Activated effector memory CD4-positive, alpha-beta T cell treated with anti-CD3 and anti-CD28 coated beads, Interleukin-2, amount 50 U/mL, for 16 hours (primary cell): ENCODE measurements around the gene ARHGAP12.

ENCODE experiments used
- DNase-seq: peaks from one replicate; pipeline ENCODE4 v3.0.0-alpha.2; 2020

The ARHGAP12 gene

DNA sequence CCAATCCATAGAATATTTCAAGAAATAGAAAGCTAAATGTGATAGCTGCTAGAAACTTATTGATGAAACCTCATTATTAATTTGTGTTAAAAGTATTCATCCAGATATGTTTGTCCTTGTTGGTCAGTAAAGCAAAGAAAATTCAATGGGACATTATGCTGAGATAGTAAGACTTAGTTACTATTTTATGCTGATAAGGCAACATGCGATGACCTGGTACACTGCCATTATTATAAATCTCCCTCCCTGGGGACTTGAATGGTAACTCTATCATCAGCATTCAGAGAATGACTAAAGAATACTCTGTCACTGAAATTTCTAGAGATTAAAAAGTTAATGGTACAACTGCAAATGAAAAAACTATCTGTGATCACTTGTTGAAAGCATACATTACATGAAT is 54.9 kb downstream of the ARHGAP12 start:
- no peak for DNase-seq

DNA sequence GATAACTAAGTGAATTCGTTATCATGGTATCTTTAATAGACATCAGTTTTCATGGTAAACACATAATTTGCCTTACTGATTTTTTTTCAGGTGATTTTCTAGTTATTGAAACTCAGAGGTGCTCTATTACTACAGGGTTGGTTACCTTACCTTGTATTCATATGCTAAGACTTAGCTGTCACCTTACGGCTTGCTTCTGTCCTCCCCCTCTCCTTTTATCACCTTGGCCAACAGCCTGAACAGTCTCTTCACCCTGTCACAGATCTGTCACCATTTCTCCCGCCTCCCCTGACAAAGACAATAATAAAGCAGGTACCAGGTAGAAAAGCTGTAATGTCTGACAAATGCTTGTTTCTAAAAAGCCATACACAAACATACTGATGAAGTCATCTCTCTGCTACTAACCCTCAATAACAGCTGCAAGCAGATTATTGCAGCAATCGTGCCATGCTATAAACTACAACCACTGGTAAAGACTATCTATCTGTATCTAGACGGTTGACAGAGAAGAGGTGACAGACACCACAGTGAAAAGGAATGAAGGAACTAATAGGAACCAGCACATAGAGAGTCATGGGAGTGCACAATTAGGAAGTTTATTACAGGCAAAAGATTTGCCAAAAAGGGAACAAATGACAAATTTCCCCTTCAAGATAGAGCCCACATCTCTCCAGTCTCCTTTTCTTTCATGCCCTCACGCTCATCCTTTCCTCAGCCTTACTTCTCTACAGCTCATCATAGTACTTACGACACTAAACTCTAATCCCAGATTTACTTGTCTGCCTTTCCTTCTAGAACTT is 57.2 kb downstream of the ARHGAP12 start:
- DNase-seq = no peak

DNA sequence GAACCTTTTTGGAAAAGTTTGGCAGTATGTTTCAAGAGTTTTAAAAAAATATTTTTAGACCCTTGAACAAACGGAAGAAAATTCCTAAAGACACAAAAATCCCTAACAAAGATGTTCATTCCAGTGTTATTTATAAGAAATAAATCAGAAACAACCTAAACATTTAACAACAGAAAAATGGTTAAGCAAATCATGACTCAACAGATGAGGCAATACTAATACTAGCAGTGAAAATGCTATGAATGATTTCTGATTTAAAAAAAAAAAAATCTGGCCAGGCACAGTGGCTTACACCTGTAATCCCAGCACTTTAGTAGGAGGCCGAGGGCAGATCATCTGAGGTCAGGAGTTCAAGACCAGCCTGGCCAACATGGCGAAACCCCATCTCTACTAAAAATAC is 61.0 kb downstream of the ARHGAP12 start:
- no peak for DNase-seq

DNA sequence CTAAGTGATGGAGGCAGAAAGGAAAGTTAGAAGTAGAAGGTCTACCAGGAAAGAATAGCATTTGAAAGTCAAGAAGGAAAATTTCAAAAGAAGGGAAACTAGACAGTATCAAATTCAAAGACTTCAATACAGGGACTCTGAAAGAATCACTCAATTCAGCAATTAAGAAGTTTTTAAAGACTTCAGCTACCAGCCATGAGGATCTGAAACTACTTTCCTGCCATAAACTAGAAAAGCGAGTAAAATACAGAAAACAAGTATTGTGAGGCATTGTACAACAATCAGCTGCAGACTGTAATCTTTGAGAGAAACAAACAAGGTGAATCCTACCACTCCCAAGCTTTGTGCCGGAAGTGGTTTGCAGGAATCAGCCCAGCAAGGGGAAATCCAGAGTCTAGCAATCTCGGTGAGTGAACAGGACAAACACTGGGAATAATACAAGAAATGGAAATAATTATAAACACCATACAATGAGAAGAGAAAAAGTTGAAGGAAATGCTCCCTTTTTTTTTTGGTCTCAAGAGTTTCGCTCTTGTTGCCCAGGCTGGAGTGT is 62.4 kb downstream of the ARHGAP12 start:
- no peak for DNase-seq

DNA sequence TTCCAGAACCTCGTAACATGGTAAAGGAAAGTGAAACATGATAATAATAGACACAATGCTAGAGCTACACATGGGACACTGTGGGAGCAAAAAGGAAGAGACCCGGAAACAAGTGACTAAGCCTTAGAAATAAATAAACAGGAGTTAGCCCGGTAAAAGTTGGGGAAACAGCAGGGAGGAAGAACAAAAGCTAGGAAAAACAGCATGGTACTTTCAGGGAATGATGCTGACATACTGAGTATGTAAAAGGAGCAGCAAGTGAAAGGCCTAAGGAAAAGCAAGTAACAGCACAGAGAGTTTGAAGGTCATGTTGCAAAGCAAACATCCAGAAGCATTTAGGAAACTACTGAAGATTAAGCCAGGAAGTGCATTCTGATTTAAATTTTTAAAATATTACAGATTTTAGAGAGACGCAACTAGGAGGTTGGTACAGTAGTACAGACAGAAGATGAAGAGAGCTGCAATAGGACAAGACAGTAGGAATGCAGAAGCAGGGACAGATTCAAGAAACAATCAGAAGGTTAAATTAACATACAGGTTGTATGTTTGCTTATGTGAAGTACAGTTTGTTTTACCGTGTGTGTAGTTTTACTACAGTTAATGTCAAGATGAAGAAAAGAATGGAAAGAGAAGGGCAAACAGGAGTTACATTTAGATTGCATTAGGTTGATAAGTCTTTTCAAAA is 63.7 kb downstream of the ARHGAP12 start:
- no peak for DNase-seq

DNA sequence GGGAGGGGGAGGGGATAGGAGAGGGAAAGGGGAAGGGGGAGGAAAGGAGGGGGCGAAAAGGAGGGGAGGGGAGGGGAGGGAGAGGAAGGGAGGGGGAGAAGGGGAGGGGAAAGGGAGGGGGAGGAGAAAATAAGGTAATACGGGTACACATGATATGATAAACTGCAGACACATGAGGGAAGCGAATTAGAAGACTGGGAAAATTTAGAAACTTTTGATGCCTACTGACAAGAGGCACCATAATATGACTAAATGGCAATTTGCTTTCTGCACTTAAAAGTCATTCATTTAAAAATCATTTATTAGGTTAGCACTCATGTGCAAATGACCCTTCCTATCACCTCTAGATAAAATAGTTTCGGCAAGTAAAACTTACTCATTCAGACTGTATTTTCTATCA is 73.6 kb downstream of the ARHGAP12 start:
- no peak for DNase-seq

DNA sequence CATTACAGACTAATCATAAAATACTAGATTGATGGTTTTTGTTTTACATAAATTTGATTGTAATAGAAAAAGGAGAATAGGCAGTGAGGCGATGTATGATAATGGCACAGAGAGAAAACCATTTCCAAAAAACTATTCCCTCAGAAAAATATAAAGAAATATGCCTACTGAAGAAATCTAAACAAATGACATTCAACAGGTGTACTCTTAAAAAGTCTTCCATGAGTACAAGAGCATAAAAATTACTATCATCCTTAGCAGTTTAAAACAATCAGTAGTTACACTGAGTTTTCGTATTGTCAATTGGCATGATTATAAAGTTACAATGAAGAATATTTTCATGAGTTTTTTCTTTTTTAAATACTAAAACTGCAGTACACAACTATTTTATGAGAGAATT is 75.0 kb downstream of the ARHGAP12 start:
- no peak for DNase-seq

DNA sequence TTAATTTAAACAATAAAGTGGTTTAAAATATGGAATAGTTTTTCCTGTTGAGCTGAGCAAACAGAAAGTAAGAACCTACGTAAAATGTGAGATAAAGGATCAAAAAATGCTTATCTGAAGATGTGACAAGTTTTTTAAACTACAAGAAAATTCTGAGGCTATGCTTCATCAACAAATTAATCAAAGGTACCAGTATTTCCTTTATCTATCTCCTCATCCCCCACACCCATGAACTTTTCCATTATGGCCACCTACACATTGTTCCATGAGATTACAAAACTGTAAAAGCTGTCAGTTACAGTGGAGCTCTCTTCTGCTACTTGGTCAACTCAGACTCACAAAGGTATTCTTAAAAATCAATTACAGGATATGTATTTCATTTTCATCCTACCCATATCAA is 77.4 kb downstream of the ARHGAP12 start:
- DNase-seq = no peak

DNA sequence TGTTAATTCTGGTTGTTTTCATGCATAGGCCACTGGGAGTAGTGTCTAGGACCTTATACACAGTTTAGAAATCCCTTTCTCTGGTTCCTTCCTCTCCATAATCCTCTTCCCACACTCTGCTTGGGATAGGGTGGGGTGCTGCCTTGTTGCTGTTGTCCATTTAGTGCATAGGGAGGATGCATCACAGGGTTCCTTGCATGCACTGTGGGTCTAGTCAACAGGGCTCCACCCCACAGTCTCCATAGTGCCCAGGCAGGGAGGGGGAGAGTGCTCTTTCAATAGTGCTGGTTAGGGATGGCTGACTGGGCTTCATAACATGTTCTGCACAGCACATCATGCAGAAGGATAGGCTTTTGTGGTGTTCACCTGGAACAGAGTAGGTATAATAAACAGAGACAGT is 81.1 kb downstream of the ARHGAP12 start:
- DNase-seq = no peak

DNA sequence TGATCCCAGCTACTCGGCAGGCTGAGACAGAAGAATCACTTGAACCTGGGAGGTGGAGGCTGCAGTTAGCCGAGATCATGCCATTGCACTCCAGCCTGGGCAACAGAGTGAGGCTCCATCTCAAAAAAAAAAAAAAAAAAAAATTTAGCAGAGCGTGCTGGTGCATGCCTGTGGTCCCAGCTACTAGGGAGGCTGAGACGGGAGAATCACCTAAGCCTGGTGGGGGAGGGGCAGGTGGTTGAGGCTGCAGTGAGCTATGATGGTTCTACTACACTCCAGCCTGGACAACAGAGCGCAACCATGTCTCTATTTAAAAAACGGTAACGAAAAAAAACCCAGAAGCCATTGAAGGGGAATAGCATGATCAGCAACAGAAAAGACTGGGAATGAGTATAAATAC is 89.9 kb downstream of the ARHGAP12 start:
- no peak for DNase-seq

DNA sequence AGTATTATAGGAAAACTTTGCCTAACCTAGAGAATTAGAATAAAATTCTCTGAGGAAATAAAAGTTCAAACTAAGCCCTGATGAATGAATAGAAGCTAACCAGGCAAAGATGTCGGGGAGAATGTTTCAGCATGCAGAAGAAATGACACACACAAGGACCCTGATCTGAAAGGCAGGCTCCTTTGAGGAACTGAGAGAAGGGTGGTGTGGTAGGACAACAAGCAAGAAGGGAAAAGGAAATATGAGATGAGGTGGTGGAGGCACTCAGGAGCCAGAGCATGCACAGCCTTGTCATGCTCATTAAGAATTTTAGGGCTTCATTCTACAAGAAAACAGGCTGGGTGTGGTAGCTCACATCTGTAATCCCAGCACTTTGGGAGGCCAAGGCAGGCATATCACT is 90.6 kb downstream of the ARHGAP12 start:
- no peak for DNase-seq

DNA sequence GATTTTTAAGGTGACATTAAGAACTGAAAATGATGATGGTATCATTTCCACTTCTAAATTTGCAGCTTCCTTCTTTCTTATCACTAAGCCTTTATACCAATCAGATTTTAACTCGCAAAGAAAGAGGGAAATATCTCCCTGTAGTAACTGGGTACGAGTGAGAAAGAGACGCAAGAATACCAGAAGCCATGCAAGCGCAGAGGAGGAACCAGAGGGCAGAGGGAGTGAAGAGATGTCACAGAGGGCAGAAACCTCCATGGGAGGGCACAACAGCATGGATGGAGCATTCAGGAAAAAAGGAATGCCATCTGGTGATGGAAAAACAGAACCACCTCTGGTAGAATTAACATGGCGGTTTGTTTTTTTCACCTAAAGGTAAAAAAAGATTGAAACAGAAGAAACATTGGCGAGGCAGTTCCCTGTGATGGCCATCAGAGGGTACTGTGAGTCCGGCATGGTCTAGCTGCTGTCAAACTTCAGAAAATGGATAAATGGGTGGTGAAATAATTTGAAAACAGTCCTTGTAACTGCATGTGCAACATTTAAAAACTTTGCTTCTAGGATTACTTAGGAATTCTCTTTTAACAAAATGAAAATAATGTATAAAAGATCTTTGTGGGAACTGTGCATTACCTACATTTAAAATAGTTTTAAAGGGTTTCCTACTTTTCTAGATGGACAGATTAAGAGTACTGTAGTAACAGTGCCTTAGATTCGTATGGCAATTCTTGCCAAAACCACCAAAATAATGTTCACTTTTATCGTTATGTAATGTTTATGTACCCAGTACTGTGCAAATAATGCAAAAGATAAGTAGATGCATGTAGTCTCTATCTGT is 91.8 kb downstream of the ARHGAP12 start:
- DNase-seq = no peak

DNA sequence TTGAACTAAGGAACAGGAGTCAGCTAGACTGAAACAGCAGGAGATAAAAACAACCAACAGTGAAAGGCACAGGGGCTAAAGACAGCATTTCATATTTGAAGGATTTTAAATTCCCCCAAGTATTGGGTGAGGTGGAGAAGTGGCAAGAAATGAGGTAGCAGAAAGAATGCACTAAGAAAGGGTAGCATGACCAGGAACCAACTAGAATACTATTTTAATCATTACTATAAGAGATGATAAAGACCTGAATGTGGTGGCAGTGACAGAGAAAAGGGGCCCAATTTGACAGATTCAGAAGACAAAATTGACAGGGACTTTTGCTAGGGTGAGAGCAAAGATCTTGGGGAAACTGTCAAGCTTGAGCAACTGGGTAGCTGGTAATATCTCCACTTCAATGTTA is 94.9 kb downstream of the ARHGAP12 start:
- no peak for DNase-seq

DNA sequence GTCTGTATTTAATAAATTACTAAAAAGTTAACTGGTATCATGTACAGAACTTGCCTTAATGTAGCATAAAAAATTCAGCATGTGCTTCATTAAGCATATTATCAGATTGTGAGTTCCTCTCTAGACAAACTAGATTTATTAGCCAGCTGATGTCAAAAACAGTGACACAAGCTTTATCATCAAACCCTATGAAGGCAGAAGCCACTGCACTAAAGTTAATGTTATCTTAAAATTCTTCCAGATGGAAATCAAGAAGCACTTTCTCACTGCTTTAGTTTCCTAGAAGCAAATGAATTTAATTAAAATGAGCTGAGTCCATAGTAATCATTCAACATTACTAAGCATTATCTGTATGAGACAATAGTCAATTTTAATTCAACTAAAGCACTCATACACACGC is 96.4 kb downstream of the ARHGAP12 start:
- no peak for DNase-seq

DNA sequence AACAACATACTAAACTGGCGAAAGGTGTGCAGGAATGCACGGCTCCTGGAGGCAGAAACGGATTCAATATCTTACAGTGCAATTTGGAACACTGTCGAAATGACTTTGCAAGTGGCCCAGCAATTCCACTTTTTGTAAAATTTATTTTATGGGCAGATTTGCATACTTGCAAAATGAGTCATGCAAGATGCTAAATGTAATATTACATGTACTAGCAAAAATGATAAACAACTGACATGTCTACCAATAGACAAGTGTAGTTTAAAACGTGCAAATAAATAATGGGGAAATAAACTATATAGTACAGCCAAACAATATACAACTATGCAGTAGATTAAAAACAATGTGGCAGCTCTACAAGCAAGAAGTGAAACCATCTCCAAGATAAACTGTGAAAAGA is 97.7 kb downstream of the ARHGAP12 start:
- no peak for DNase-seq

DNA sequence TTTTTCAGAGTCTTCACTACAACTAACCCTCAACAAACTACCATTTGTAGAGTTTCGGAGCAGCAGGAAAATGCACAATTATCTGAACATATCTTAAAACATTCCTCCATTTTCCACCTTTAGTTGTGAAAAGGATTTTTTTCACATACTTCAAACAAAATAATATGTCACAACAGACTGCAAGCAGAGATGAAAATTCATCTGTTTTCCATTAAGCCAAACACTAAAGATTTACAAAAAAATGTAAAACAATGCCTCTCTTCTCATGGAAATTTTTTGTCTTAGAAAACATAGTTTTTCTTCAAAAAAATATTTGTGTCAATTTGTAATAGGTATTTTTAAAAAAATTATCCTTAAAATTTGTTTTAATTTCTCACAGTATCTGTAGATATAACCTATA is 98.9 kb downstream of the ARHGAP12 start:
- DNase-seq = no peak

DNA sequence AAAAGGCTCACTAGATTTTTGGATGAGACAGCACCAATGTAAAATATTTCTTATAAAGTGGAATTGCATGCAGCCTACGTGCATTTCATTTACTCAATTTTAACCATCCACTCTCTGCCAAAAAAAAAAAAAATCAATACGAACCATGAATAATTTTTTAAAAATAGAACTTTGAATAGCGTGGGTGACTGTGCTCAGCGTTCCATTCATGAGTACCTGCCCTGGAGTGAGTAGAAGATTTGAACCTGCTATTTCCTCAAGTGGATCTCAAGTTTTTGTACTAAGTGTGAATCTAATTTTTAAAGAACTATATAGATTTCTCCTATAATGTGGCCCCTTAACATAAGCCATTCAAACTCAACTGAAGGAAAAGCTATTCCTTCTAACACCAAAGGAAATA is 105.3 kb downstream of the ARHGAP12 start:
- DNase-seq = no peak

DNA sequence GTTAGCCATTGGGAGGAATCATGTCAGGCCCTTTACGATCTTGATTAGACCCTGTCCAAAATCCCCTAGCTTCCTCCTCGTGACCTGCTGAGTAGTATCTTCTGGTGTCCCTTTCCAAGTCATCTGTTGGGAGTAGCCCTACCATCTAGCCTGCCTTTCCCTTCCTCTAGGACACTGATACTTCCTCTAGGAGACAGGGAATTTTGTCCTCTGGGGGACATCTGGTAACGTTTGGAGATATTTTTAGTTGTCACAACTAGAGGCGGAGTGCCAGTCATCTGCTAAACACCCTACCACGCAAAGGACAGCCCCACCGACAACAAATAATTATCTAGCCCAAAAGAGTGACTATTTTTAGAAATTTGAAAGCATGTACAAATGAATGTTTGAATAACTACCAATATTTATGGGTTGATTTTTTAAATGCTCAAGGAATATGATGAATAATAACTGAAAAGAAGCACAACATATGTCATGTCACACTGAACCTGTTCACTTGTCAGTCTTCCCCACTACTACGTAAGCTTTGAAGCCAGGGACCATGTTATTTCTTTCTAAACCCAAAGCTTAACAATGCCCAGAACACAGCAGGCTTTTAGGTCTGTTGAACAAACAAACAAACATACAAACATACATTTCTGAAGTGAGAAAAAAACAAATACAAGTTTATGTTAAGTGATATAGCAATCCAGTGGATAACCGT is 105.9 kb downstream of the ARHGAP12 start:
- no peak for DNase-seq

DNA sequence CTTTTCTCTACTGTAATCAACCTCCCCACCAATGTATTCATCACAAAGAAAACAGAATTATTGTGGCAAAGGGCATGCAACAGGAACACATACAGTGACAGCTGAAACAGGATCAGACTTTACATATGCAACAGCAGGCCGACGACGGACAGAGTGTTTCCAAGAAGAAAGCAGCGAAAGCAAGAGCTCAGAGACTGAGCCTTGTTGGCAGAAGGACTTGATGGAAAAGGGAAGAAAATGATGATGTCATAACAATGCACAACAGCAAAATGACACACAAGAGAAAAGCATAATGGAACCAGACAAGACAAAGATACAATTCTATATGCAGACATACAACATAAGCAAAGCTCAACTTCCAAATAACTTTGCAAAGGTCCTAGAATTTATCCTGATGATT is 106.5 kb downstream of the ARHGAP12 start:
- DNase-seq = no peak

DNA sequence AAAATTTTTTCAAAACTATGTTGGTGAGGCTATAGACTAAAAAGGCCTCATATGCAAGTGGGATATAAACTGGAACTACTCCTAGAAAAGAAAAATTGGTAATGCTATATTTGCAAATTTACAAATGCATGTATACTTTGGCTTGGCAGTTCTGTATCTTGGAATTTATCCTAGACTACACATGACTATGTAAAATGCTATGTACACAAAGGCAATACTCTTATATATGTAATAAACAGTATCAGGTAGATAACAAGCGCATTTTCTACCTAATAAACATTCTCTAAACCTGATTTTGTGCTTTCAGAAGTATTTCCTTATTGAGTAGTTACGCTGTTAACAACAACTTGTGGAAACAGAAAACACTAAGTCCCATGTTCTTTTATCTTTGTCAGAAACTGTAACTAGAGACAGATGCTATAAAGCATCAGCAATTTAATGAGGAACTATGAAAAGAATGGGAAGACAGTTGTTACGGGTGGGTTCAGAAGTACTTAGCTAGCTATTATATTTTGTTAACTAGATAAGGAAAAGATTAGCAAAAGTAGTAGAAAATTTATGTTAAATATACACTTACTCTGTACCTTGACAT is 107.8 kb downstream of the ARHGAP12 start:
- no peak for DNase-seq

DNA sequence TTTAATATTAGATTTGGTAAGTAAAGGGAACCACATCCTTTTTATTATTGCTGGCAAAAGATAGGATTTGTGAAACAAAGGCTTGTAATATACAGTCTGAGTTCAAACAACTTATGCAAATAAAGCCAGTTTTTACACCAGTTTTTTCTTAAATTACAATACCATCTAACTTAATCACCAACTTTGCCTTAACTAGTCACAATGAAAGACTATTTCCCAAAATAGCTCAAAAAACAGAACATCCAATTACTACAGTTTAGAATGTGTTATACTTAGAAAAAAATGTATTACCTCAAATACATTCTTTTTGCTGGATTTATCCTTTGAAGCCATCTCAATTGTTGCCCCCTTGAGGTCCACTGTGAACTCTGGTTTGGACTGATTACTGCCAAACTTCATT is 108.5 kb downstream of the ARHGAP12 start:
- no peak for DNase-seq

DNA sequence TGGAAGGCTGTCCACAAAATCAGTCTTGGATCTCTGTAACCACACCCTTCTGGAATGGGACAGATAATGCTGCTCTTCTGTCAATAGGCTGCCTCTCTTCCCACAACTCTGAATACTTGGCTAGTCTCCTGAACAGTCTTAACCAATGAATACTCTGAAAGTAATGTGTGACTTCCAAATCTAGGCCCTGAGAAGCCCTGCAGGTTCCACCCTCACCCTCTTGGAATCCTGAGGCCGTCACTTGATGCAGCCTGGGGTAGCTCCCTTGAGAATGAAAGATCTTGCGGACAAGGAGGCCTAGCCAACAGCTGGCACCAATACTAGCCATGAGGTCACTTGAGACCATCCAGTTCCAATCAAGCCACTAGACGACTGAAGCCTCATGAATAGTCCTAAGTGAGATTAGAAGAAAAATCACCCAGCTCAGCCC is 109.2 kb downstream of the ARHGAP12 start:
- no peak for DNase-seq
